H1 (cell line): ENCODE data around the gene GDPD5.

Experiments
- BCL11A ChIP-seq, 2 experiments: IDR thresholded peaks; one replicate each; pipeline ENCODE4 v1.6.1; 2011; ENCODE audit warnings: low read depth in 2 of 2, low read length in 2 of 2, mild to moderate bottlenecking in 2 of 2
- CEBPB ChIP-seq: IDR thresholded peaks from 2 replicates; pipeline ENCODE4 v1.6.1; 2012; ENCODE audit warnings: low read depth, low read length
- CTCF ChIP-seq, 3 experiments: IDR thresholded peaks; 1 replicate in 2 of 3; 2 replicates in 1 of 3; pipeline versions ENCODE4 v1.5.1 to v1.6.1; 2011; ENCODE audit warnings: low read length in 3 of 3, mild to moderate bottlenecking in 3 of 3, inconsistent platforms in 2 of 3, low read depth in 1 of 3, moderate library complexity in 1 of 3; ENCODE audit not compliant: insufficient read depth in 1 of 3; ENCODE audit errors: control extremely low read depth in 1 of 3
- EP300 ChIP-seq, 2 experiments: IDR thresholded peaks; 1 replicate in 1 of 2; 2 replicates in 1 of 2; pipeline ENCODE4 v1.6.1; 2011 to 2012; ENCODE audit warnings: low read depth in 2 of 2, low read length in 2 of 2, mild to moderate bottlenecking in 2 of 2, borderline replicate concordance in 1 of 2, inconsistent platforms in 1 of 2, moderate library complexity in 1 of 2
- GTF2F1 ChIP-seq: IDR thresholded peaks from 2 replicates; pipeline ENCODE4 v1.6.1; 2012; ENCODE audit warnings: low read depth, low read length, improper control_type of control experiment, borderline replicate concordance
- POLR2AphosphoS5 ChIP-seq: IDR thresholded peaks from 2 replicates; pipeline ENCODE4 v1.6.1; 2011; ENCODE audit warnings: low read depth, low read length
- RXRA ChIP-seq: IDR thresholded peaks from 2 replicates; pipeline ENCODE4 v1.6.1; 2011; ENCODE audit warnings: low read depth, mild to moderate bottlenecking, low read length, moderate library complexity; ENCODE audit not compliant: insufficient read depth
- TCF12 ChIP-seq: IDR thresholded peaks from 2 replicates; pipeline ENCODE4 v1.6.1; 2011; ENCODE audit warnings: low read depth, mild to moderate bottlenecking, low read length
- YY1 ChIP-seq: IDR thresholded peaks from 2 replicates; pipeline ENCODE4 v1.6.1; 2011; ENCODE audit warnings: low read depth, mild to moderate bottlenecking, low read length

- TF ChIP-seq POLR2AphosphoS5 (no peak), CTCF (IDR thresholded peaks at IDR 0.05; ENCODE audit: control extremely low read depth in 1 of 3, insufficient read depth in 1 of 3, low read depth in 1 of 3, low read length in 3 of 3) (no peak), BCL11A (IDR thresholded peaks at IDR 0.05; ENCODE audit: low read depth in 2 of 2, low read length in 2 of 2) (no peak), EP300 (IDR thresholded peaks at IDR 0.05; ENCODE audit: borderline replicate concordance in 1 of 2, low read depth in 2 of 2, low read length in 2 of 2) (no peak), GTF2F1 (no peak), YY1 (no peak), RXRA (no peak), CEBPB (no peak), TCF12 (no peak)
Measured at GRCh38 chr11:75493626-75494025, 32.1 kb downstream of the GDPD5 start.
